ENCODE data around the gene TMEM41B. TPM values are rescaled to one million over a fixed set of nuclear protein-coding genes. Genes with fewer than 3 reads are reported as not detected.
"Not testable (repeated sequence)": the region's sequence is repeated elsewhere in the genome, so short reads cannot be mapped to it uniquely, and the experiment has no call there.

The TMEM41B gene, protein sequence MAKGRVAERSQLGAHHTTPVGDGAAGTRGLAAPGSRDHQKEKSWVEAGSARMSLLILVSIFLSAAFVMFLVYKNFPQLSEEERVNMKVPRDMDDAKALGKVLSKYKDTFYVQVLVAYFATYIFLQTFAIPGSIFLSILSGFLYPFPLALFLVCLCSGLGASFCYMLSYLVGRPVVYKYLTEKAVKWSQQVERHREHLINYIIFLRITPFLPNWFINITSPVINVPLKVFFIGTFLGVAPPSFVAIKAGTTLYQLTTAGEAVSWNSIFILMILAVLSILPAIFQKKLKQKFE
- total RNA-seq (2014; rRNA removed; shearing (Covaris generic)), result 34.3 and 45.8 TPM in 2 replicates
- polyA plus RNA-seq (2015; cell fraction: cytosol; rRNA removed), result 25.4 and 29.6 TPM in 2 replicates
- polyA plus RNA-seq (2015; cell fraction: nucleus; rRNA removed), result 64.6 and 80.8 TPM in 2 replicates

DNA sequence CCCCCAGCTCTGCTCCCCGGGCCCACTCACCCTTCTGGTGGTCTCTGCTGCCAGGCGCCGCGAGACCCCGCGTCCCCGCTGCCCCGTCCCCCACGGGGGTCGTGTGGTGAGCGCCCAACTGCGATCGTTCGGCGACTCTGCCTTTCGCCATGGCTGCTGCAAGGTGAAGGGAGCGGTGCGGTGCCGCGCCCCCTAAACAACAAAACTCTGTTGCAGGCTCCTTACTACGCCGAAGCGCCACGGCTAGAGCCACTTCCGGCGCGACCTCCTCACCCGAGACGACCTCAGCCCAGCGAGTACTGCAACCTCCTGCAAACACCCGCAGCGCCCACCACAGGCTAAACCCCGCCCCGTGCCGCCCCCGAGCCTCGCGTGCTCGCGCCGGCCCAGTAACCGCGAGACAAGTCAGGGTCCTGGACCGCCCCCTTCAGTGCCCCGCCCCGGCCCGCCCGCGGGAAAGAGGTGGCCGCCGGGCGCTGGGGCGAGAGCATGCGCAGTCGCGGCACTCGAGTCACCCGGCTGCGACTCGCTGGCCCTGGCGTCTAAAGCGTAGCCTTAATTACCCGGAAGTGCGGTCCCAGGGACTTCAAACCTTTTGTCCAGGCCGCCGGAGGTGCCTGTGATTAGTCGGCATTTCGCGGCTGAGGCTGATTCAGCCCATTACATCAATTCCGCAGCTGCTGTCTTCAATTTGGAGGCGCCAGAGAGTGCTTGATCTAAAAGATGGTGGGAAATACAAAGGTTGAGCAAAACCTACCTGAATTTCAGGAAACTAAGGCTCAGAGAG, at the start of gene TMEM41B:
Gene TMEM41B (minus strand): TSS at position 303 of the 787 bp plus-strand sequence. CDS start 152 bp downstream, at position 151.
- peak; percentile 99 for DNase-seq (ENCODE audit: low read depth)

DNA sequence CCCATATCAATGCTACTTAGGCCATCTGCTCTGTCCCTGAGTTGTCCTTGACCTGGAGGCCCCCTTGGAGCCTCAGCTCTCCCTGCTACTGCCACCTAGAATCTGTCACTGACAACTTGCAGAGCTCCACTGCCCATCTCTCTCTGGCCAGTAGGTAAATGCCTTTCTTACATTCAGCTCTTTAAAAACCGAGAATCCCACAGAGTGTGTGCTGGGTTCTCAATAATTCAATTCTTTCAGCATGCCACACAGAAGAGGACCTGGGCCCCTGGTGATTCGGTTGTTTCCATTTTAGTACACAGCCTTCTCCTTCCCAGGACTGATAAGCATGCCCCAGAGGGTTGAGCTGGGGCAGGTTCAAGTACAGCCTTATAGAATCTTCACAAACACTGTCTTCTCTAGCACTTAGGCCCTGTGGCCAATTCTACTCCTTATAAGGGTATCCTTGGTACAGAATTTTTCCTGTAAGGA, 48.0 kb upstream of the TMEM41B start:
- DNase-seq (ENCODE audit: low read depth), result no peak

DNA sequence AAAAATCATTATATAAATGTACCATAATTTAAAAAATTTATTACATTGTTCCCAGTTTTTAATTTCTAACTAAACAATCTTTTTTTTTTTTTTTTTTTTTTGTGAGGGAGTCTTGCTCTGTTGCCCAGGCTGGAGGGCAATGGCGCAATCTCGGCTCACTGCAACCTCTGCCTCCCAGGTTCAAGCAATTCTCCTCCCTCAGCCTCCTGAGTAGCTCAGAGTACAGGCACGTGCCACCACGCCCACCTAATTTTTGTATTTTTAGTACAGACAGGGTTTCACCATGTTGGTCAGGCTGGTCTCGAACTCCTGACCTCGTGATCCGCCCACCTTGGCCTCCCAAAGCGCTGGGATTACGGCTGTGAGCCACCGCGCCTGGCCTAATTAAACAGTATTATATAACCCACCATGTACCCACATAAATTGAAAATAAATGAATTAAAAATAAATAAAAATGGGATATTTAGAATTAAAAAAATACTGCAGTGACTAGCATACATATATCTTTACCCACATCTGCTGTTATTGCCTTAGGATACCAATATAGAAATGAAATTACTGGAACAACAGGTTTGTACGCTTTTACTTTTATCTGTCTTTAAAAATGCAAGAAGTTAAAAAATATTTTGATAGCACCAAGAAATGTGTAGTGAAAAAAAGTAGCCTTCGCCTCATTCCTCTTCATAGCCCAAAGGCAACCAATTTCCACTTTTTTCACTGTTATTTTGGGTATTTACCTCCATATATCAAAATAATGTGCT, 46.6 kb upstream of the TMEM41B start:
- not testable (repeated sequence) for DNase-seq (ENCODE audit: low read depth)

DNA sequence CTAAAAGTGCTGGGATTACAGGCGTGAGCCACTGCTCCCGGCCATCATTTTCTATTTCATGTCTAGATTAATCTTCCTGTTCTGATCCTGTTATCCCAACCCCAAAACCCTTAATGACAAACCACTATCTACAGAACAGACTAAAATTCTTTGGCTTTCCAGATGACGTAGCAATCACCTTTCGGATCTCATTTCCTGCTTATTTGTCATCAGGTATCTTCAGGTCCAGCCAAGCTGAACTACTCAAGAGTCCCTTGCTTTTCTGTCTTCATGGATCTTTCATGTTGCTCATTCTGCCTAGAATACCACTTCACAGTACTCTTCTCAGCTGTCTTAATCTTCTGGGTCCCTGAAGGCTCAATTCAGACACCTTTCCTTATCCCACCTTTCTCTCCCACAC, 42.6 kb upstream of the TMEM41B start:
- DNase-seq (ENCODE audit: low read depth), result no peak

DNA sequence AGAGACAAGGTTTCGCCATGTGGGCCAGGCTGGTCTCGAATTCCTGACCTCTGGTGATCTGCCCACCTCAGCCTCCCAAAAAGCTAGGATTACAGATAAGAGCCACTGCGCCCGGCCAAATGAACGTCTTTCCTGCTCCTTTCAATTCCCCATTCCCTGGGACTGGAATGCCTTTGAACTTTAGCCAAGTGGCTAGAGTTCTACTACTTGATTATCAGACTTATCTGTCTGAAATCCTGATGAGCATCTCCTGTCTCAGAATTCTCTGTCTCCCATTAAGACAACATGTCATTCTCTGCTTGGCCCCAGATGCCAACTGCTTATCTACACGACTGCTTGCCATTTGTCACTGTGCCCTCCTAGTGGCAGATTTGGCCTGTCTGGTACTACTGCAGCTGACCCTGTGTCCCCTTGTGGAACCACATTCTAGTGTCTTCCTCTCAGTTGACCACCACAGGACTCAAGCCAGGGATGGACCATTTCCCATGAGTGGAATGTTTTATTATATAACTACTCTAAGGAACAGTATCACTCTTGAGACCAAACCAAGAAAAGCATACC, 37.0 kb upstream of the TMEM41B start:
- no peak for DNase-seq (ENCODE audit: low read depth)

DNA sequence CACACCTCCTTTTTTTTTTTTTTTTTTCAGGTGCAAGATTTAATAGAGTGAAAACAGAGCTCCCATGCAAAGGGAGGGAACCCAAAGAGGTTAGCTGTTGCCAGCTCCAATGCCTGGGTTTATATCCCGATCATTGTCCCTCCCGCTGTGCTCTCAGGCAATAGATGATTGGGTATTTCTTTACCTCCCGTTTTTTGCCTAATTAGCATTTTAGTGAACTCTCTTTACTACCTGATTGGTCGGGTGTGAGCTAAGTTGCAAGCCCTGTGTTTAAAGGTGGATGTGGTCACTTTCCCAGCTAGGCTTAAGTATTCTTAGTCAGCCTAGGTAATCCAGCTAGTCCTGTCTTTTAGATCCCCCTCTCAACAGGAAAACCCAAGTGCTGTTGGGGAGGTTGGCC, 33.4 kb upstream of the TMEM41B start:
- not testable (repeated sequence) for DNase-seq (ENCODE audit: low read depth)

DNA sequence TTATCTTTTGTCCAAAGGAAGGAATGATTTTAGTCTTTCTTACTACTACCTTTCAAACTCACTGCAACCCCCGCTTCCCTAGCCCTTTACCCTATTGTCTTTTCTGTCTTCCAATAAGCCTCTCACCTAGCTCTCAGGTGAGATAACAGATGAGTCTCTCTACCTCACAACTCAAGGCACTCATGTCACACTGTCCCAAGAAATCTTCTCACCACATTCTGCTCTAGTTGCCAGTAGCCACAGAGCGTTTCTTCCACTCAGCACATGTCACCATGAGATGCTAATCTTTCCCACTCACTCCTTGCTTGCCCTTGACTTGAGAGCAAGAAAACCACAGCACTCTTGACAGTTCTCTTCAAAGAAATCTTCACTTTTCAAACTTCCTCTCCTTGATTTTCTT, 32.7 kb upstream of the TMEM41B start:
- DNase-seq (ENCODE audit: low read depth), result no peak

DNA sequence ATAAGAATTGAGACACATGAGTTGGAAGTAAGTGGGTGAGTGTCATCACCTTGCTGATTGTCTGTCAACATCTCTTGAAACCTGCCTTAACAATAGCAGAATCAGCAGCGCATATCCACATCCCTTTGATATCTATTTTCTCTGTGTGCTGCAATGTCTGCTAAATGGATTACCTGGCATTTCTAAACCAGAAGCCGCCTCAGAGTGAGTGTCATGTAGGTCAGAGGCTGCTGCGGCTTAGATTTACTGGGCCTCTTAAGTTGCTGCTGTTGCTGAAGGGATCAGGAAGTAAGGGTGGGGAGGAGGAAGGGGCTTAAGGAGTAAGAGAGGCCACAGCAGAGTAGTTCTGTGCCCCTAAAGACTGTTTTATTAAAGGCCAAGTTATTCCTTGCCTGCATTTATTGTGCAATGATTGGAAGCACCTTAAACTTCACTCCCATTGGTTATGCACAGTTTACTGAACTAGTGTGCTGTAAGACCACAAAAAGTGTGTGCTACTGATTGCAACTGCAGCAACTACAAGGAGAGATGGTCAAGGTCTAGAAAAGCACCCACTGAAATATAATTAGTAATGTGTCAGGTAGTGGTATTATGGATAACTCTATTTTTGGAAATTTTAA, 29.8 kb upstream of the TMEM41B start:
- no peak for DNase-seq (ENCODE audit: low read depth)

DNA sequence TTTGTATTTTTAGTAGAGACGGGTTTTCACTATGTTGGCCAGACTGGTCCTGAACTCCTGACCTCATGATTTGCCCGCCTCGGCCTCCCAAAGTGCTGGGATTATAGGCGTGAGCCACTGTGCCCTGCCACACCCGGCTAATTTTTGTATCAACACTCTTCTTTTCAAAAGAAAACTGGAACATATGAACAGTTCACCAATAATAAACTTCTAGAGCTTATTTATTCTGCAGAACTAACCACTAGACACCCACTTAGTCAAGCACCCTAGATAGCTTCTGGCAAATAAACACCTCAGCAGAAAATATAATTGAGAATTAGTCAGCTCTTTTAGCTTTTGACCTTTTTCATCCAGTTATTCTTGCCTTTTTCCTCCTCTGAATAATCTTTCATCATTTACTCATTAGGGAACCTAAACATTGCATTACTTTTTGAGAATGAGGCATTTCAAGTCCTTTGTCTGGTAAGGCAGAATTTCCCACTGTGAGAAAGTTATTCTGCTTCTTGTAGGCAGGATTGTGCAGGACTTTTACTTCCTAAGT, 27.3 kb upstream of the TMEM41B start:
- no peak for DNase-seq (ENCODE audit: low read depth)

DNA sequence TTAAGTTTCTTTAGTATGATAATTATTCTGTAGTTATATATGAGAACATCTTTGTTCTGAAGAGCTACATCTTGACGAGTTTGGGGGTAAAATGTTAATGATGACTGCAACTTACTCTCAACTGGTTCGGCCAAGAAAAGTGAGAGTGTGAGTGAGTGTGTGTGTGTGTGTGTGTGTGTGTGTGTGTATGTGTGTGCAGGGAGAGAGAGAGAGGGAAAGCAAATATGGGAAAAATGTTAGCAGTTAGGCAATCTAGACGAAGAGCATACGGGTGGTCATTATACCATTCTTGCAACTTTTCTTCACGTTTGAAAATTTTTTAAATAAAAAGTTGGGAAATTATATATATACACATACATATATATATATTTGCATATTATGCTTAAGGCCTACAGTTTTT, 18.3 kb upstream of the TMEM41B start:
- DNase-seq (ENCODE audit: low read depth), result no peak

DNA sequence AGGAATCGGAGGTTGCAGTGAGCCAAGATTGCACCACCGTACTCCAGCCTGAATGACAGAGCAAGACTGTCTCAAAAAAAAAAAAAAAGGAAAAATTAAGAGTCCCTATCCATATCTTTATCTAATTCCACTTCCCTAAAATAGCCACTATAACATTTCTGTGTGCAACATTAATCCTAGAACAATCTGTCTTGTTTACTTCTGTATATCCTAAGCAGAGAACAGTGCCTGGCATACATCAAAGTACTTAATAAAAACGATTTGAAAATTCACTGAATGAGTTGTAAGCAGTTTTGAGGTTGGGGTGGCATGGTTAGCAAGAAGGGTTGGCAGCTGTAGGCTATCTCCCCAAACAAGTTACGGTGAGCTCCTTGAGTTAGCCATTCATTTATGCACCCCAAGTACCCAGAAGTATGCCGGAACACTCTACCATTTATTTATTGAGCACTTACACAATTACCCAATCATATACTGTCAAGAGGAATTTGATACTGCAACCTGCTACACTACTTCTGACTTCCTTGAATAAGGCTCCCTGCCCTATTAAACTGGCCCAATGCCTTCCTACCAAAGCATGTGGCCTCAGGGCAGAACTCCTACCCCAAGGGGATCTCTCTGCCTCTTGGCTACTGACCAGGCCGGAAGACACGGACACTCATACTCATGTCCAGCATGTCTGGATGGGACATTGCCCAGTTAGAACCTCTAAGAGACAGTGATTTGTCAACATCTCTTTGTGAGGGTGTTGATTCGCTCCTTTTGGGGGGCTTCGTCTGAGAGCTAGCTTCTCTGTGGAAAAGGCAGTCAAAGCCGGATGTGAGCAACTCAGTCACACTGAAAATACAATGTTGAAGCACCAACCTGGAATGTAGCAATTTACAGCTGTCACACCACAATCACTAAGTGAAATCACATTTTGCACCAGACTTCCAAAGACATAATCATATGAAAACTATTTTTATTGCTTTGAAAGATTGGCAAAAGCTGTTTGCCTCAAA, 16.3 kb upstream of the TMEM41B start:
- peak; percentile 85 for DNase-seq (ENCODE audit: low read depth)

DNA sequence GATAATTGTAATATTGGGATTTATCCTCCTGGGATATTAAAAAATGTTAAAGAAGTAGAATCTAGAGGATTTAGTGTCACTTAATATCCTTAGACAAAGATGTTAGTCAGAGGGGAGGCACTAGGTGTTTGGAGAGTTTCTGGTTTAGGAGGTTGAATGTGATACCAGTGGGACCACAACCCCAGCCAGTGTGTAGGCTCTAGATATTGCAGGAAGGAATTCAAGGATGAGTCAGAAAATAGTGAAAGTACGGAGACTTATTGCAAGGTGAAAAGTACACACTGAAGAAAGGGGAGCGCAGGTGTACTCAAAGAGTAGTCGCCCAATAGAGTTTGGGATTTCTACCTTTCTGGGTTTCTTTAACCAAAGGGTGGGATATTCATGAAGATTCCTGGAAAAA, 5.7 kb upstream of the TMEM41B start:
- peak; percentile 28 for DNase-seq (ENCODE audit: low read depth)

DNA sequence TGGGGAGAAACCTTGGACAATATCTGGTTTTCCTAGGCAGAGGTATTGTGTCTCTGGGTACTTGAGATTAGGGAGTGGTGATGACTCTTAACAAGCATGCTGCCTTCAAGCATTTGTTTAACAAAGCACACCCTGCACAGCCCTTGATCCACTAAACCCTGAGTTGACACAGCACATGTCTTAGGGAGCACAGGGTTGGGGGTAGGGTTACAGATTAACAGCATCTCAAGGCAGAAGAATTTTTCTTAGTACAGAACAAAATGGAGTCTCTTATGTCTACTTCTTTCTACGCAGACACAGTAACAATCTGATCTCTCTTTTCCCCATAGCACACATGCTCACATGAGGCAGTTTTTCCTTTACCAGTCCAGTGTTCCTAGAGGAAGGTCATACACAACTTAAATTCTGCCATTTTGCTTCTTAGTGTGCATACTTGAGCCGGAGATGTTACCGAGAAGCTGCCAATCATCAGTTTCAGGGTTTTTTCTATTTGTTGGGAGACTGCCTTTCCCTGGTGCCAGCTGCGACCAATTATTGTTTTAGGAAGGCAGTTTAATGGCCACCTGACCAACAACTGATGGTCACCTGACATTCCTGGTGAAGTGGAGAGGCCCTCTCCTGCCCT, 5.1 kb upstream of the TMEM41B start:
- DNase-seq (ENCODE audit: low read depth), result not testable (repeated sequence)

DNA sequence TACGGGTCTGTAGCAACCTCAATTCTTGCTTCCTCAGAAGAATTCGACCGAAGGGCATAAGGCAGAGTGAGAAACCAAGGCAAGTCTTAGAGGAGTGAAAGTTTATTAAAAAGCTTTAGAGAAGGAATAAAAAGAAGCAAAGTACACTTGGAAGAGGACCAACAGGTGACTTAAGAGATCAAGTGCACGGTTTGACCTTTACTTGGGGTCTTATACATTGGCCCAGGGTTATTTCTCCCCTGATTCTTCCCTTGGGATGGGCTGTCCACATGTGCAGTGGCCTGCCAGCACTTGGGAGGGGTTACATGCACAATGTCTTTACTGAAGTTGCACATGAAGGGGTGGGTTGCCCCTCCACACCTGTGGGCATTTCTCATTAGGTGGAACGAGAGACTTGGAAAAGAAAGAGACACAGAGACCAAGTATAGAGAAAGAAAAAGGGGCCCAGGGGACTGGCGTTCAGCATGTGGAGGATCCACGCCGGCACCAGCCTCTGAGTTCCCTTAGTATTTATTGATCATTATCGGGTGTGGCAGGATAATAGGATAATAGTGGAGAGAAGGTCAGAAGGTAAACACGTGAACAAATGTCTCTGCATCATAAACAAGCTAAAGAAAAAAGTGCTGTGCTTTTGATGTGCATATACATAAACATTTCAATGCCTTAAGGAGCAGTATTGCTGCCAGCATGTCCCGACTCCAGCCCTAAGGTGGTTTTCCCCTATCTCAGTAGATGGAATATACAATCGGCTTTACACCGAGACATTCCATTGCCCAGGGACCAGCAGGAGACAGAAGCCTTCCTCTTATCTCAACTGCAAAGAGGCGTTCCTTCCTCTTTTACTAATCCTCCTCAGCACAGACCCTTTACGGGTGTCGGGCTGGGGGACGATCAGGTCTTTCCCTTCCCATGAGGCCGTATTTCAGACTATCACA, 4.3 kb upstream of the TMEM41B start:
- not testable (repeated sequence) for DNase-seq (ENCODE audit: low read depth)

DNA sequence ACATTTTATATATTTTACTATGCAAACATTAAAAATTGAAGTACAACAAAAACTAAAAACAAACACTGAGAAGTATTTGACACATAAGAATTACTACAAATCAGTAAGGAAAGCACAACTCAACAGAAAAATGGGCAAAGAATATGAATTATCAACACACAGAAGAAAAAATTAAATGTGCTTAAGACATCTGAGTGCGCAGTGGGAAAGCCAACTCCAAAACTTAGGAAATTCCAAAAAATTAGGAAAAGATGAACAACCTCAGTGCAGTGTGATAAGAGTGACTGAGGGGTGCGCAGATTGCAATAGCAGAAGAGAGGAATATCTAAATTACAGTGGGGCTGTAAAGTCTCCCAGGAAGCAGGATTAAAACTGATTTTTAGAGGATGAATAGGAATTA, 1.9 kb upstream of the TMEM41B start:
- DNase-seq (ENCODE audit: low read depth), result no peak

DNA sequence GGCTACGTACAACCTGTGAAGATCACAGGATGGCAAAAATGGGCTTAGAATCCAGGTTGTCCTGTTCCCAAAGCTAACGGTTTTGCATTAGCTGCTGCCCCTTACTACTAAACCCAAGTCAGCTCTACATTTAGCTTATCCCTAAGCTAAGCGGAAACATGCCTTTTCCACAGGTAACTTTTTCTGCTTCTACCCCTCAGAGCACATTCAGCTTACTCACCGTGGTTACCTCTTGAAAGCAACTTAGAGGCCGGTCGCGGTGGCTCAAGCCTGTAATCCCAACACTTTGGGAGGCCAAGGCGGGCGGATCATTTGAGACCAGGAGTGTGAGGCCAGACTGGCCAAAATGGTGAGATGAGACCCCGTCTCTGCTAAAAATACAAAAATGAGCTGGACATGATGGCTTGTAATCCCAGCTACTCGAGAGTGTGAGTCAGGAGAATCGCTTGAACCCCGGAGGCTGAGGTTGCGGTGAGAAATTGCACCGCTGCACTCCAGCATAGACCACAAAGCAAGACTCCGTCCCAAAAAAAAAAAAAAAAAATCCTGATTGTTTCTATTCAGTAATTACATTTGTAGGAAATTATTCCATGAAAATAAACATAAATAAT, 790 bp upstream of the TMEM41B start:
- DNase-seq (ENCODE audit: low read depth), result peak; percentile 82

DNA sequence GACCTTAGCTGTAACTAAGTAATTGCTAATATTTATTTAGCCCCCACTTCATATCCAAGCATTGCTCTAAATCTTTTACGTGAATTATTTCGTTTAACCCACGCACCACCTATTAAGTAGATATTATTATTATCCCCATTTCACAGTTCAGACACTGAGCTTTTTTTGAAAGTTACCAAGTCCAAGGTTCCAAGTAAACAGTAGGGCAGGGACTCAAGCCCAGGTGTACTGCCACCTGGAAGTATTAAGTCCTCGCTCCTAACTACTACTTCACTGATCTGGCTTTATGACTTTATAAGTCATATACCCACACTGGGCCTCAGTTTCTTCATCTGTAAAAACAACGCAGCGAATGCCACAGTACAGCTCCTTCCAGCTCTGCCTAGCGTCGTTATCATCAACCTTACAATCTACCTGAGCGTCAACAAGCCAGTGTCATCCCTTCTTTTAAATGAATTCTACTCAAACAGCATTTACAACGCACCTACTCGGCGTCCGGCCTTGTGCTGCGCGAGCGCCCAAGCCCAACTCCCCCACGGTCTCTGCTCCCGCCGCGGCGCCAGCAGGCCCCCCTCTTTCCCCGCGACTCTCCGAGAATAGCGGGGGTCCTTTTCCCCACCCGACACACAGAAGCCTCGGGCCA, 624 bp downstream of the TMEM41B start:
- DNase-seq (ENCODE audit: low read depth), result peak; percentile 9

Measured in HT1080 (cell line).